ENCODE results near the gene IL18RAP.
A peak's percentile ranks its signal among the peaks of the same experiment; 100 is the strongest.

The IL18RAP gene, protein sequence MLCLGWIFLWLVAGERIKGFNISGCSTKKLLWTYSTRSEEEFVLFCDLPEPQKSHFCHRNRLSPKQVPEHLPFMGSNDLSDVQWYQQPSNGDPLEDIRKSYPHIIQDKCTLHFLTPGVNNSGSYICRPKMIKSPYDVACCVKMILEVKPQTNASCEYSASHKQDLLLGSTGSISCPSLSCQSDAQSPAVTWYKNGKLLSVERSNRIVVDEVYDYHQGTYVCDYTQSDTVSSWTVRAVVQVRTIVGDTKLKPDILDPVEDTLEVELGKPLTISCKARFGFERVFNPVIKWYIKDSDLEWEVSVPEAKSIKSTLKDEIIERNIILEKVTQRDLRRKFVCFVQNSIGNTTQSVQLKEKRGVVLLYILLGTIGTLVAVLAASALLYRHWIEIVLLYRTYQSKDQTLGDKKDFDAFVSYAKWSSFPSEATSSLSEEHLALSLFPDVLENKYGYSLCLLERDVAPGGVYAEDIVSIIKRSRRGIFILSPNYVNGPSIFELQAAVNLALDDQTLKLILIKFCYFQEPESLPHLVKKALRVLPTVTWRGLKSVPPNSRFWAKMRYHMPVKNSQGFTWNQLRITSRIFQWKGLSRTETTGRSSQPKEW
- 0 to 4.9 (median 0.69) reads per million in 17 experiments for total RNA-seq

DNA sequence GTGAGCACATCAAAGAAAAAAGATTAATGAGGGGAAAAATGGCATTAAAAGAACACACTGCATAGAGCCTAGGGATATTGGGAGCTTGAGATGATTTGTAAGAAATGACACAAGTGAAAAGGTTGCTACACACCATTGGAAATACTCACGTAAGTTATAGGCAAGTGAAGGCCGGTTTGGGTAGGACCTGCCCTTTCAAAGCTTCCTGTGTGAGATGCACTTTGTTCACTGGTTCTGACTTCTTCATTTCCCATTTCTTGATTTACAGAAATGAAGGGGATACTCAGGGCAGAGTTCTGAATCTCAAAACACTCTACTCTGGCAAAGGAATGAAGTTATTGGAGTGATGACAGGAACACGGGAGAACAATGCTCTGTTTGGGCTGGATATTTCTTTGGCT, at the start of gene IL18RAP:
Gene IL18RAP (plus strand): TSS at position 251 of the 400 bp plus-strand sequence. CDS start 118 bp downstream, at position 369.
- DNase-seq: peak in 3 of 4 experiments; percentile 8 to 37 (median 27)

DNA sequence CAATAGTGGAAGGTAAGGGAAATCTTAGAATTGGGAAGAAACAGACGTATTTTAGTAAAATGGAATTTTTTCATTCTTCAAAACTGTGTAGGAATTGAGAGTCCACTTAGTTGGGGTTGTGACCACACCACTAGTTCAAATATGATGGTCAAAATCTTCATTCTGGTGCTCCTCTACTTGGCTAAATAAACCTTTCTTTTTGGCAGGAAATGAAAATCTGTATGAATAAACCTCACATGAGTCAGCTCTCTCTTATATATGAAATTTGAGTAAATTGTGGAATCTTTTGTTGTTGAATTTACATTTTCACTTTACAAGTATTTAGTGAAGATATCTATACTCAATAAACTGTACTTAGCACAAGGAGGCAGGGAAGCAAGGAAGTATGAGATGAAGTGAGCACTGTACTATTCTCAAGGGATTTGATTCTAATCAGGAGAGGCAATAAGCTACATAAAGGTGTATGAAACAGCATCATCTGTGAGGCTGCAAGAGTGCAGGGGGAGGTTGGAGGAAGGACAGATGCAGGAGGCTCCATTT, 46.8 kb upstream of the IL18RAP start:
- DNase-seq: no peak

DNA sequence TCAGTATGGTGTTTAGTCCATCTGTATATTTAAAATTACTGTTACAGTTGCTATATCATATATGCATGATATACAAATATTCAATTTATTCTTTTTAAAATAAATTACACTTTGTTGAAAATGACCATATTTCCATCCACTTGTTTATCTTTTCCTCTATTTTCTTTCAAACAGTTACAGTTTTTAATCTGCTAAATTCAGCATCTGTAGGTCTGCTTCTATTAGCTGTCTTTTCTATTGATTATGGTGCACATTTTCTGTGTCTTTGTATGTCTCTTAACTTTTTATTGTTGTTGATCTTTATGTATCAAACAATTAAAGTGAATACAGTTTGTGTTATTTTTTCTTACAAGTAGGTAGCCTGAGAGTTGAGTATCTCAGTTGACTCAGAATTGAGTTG, 39.2 kb upstream of the IL18RAP start:
- no peak for DNase-seq

DNA sequence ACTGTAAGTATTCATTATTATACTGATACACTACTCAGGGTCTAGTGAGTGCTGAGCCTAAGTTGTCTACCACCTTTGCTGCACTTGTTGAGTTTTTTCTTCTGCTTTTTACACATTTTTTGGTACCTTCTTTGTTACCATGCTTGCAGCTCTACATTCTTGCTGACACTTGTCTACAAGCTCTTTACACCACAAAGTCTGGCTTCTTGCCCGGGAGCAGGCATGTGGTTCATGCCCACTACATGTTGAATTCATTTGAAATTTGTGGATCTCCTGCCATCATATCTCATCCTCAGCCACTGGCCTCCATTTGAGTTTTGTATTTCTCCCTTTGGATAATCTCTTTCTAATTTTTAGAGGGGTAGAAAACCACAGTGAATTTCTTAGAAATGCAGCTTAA, 37.4 kb upstream of the IL18RAP start:
- no peak for DNase-seq

DNA sequence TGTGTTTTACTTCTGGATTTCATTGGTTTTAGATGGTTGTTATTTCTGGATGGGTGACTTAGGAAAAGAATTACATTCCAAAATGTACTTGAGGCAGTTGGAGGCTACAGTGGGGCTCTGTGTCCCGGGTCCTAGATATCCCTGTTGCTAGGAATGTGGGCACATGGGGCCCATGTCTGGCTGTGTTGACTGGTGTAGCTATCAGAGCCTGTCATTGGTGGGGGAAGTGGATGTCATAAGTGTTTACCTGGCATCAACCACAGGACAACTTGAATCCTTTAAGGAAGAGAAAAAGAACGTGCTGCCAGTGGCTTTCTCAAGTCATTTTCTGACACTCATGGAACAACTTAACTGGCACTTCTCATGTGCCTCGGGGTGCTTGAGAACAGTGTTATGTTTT, 37.0 kb upstream of the IL18RAP start:
- no peak for DNase-seq

DNA sequence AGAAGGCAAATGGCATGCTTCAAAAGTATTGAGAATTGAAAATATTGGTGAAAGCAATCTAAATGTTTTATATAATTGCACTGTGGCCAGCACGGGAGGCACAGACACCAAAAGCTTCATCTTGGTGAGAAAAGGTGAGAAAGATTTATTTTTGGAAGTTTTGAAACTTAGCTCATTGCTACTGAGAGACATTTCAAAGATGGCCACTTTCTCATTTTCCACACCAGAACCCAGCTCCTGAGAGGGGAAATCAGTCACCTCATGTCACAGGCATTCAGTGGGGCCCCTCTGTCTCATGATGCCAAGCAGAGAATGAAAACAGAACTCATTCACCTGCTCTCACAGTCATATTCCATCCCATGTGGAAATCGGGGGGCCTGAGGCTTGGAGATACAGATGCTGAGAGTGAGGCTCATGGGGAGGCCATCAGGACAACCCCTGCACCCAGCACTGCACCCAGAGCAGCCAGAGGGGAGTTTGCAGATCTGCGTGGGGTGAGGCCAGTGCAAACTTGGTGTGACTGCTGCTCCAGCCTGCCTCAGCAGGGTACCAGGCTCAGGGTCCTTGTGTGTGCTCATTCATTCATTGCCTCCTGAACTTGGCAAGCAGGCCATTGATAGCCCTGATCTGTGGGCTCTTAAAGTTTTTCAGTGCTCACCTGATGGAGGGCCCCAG, 36.0 kb upstream of the IL18RAP start:
- DNase-seq: no peak

DNA sequence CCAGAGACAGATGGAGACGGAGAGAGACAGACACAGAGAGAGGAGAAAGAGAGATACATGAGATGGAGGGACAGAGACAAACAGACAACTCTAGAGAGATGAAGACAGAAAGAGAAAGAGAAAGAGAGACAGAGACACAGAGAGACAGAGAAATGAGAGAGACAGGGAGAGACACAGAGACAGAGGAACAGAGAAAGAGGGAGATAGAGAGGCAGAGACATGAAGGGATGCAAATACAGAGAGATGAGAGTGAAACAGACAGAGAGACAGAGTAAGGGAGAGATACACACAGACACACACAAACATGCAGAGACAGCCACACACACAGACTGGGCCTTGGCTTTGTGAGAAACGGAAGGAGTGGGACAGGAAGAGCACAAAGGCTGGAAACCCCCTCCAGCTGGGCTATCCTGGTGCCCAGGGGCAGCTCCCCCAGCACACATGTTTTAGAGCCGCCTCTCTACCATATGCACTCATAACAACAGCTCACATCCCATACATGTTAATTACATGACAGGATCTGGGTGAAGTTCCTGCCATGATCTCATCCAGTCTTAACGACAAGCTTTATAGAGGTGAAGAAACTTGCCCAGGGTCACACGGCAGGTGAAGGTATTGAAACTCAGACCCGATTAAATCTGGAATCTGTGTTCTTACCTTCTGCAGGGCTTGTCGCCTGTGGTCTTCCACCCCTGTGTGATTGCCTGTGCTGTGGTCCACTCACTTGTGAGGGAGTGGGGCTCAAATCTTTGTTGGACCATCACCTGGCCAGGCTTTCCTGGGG, 35.0 kb upstream of the IL18RAP start:
- no peak for DNase-seq

DNA sequence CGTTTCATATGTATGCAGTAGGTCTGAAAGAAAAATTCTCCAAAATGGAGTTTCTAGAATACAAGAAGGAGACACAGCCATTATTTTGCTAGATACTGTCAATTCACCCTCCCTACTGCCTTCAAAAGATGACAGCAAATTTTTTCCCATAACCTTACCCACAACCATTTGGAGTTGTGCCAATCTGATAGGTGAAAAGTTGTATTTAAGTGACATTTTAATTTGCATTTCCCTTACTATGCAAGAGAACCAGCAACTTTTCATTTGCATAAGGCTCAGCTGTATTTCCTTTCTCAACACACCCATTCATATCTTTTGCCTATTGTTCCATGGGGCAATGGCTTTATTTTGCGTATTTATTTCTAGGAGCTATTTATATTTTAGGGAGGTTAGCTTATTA, 31.4 kb upstream of the IL18RAP start:
- no peak for DNase-seq

DNA sequence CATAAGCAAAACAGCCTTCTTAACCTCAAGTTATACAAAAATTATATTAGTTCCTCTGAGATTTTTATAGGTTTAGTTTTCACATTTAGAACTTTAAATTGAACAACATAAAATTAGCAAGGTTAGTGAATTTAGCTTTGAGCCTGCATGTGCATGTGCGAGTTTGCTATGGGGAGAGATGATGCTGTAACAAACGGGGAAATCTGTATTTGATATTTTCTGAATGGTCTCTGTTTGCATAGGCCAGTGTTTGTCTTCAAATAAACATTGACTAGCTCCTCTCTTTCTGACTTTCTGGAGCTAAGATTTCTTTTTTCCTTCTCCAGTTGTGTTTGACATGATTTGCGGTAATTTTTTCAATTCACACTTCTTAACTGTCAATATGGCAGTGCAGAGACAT, 30.9 kb upstream of the IL18RAP start:
- no peak for DNase-seq

DNA sequence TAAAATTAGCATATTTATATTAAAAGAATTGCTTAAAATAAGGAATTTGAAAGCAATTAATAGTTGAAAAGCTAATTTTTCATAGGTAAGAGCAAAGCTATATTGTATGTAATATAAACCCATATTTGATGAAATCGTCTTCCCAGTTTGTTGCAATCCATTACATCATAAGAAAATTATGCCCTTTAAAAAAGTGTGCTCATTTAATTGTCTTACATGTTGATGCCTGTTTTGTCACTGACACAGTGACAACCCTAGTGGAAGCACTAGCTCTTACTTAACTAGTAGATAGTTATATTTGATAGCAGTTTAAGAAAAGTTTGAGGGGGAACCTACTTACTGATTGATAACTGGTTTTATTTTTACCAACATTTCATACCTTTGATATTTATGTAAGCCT, 30.0 kb upstream of the IL18RAP start:
- no peak for DNase-seq

DNA sequence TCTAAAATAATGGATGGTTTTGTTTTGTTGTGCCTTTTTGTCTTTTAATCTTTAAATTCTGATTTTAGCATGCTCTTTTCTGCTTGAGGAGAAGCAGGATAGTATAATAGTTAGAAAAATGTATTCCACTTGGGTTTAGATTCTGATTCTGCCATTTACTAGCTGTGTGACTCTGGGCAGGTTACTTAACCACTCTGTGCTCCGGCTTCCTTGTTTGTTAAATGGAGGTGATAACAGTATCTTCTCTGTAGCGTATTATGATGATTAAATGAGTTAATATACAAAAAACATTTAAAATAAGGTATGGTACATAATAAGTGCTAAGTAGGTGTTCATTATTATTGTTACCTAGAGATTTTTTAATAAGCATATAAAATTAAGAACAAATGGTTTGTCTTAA, 26.9 kb upstream of the IL18RAP start:
- DNase-seq: no peak

DNA sequence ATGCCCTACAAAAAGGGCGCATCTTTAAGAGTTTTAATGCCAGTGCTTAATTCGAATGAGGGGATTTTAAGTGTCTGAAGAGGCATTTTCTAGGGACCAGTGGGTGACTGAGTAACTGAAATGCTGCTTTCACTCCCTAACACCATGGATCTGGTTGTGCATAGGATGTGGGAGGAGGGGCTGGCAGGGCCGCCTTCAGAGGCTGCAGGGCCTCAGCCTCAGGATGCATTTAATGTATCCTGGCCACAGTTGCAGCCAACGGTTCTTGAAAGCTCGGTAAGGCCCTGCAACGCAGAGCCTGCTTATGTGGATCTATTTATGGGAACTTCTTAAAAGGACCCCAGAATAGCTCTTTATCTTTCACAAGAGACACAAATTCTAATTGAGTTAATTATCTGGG, 25.8 kb upstream of the IL18RAP start:
- DNase-seq: no peak

DNA sequence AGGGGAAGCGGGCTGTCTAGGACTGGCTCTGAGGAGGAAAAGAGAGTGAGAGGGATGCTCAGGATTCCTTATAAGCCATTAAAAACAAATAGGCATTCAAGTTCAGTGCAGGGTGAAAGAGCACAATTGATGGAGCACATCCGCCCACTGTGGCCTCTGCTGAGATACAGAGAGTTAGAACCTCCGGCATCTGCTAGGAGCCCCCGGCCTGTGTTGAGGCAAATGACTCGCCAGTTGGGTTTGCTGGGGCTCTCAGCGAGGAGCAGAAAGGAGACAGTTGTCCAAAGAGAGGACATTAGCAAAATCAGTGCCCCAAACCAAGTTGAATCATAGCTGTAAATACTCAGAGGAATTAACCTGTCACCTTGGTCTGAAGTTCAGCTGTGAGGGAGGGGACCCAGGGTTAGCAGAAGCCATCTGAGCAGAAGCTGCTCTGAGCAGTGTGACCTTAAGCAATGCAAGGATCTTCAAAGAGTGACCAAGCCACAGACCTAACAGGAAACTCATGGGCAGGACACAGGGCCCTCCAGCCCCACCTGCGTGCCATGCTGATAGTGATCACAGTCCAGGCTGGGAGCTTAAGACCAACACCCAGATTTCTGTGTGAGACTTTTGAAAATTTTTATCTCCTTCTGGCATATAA, 23.3 kb upstream of the IL18RAP start:
- no peak for DNase-seq

DNA sequence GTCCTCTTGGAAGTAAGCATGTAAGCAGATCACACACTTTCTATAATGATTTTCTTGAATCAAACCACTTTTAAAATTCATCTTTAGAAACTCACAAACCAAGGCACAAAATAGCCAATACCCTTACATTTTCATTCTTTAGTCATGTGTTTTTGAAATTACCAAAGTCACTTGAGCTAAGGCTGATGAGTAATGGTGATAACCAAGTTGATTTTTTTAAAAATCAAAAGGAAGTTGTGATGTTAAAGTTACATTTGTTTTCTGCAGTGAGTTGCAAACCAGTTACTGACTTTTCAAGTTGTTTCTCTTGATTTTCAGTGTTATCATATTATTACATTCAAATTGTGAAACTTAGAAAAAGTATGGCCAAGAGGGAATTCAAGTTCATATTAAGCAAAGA, 21.5 kb upstream of the IL18RAP start:
- peak in 2 of 4 experiments; percentile 53 to 54 for DNase-seq

DNA sequence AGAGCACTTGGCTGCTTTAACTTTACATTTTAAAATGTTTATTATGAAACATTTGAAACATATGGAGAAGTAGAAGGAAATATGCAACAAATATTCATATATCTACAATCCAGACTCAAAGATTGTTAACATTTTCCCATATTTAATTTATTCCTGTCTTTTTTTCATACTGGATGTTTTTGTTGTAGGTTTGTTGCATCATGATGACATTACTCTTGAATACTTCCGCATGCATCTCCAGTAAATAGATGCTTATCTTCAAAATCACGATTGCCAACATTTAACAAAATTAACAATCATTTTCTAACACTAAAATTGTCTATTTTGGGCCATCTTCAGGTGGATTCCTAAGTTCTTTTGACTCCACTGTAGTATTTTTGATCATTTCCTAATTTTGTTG, 21.1 kb upstream of the IL18RAP start:
- DNase-seq: no peak

DNA sequence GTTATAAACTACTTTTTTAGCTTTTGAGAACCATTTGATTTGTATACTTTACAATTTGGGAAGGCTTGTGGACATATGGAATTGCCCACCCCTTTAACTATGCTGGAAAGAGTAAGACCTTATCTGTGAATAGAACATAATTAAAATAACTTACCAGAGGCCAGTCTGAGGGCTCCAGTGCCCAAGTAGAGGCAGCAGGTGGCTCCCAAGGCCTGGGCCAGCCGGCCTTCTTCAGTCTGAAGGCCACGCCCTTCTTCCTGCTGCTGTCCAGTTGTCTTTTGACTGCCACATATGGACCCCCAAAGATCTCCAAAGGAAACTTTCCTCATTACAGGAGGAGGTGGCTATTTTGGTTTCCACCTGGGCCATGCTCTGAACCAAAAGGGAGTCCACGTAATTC, 12.0 kb upstream of the IL18RAP start:
- no peak for DNase-seq

DNA sequence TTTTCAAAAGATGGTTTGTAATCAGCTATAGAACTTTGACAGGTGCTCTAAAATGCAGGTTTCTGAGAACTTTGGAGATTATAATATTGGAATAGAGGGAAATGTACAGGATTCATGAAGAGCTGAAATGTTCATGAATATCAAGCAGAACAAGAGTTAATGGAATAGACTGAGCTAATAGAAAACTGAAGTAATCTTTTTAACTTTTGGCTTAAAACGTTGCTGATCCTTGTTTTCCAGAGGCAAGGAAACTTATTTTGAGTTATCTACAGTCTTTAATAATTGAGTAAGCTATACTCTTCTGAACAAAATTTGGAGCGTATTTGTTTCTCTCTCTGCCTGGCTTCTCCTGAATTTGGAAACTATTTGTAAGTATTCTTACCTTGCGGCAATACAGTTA, 10.8 kb upstream of the IL18RAP start:
- DNase-seq: no peak

DNA sequence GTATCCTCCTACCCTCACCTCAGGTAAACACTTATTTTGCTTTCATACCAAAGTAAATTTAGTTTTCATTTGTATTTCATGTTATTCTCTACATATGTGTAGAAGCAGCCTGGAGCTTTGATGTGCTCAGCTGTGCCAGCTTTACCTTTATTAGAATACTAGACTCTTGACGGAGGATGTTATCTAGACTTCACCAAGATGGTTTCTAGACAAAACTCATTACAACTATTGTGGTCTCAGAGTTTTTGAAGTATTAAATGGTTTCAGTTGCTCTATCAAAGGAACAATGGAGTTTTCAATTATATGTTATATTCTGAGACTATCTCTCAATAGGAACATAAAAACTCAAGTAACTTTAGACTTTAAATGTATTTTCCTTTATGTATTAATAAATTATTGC, 5.0 kb upstream of the IL18RAP start:
- DNase-seq: no peak

DNA sequence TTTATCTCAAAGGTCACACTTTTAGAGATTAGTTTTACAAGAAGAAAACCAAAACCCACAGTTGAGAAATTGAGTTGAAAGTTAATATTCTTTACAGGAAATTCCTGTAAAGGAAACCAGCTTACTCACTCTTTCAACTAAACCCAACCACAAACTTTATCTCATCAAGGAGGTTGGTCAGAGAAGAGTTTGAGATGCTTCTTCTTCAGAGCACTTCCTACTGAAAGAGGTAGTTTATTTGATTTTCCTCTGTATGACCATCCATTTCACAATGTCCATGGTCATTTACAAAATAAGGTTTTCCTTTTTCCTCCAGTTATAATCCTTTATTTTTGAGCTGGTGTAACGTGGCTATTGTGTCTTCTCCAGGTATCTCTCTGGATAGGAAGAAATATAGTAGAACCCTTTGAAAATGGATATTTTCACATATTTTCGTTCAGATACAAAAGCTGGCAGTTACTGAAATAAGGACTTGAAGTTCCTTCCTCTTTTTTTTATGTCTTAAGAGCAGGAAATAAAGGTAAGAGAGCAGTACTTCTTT, 4.5 kb upstream of the IL18RAP start:
- DNase-seq: peak in 2 of 4 experiments; percentile 32 to 33

DNA sequence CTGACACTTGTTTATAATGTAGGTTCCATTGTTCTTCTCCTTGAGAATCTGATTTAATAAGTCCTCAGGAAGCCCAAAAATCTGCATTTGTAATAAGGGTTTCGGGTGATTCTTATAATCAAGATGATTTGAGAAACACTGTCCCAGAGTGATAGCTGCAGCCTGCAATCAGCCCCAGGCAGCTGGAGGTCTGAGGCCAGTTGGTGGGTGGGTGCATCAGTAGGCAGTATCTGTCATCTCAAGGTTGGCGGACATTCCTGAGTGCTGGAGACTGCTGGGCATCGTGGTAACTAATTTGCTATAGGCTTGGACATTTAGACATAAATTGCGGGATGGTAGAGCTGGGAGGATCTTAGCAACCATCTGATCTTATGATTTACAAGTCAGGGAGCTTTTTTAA, 2.7 kb upstream of the IL18RAP start:
- DNase-seq: no peak

DNA sequence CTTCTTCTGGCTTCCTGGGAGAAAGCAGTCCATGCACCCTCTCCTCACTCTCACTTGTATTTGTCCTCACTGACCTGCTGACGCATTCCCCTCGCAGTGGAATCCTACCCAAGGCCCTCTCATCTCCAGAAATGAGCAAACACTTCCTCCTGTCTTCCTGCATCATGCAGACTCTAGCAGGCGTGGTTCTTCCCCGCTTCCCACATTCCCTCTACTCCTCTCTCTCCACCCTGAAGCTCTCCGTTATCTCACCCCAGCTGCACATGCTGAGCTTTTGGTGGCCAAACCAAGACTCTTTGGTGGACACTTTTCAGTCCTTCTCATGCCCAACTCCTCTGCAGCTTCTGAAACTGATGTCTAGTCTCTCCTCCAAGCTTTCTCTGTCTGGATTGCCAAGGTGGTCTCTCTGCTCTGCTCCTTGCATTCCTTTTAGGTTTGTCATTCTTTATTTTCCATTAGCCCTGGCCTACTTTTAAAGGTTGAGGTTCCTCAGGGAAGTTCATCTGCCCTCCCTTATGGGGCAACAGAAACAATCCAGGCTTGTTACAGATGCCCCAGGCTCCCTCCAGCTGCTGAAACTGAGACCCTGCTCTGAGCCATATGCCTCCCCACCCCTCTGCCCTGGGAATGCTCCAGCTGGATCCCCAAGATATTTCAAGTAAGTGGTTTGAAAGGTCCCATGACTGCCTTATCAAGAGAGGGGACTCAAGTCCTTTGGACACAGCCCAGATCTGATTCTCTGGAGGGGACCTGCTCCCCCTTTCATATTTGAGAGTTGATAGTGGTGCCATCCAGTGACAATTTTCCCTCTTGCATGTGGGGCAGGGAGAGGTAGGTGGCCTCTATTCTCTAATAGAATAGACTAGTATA, 835 bp upstream of the IL18RAP start:
- DNase-seq: no peak

Data from suppressor macrophage (primary cell).